HG03139 (cell line): ENCODE data around the gene NAAA.
"Not testable (repeated sequence)": the region's sequence is repeated elsewhere in the genome, so short reads cannot be mapped to it uniquely, and the experiment has no call there.

ENCODE experiments used
- ATAC-seq: cut with Tn5 transposase; IDR thresholded peaks from one replicate; pipeline ENCODE4 v1.9.1; 2021; ENCODE audit not compliant: unreplicated experiment

Gene NAAA

GRCh38 chr4:75940692-75941253 lies at the start of gene NAAA:
NAAA (minus strand) TSS chr4:75941013; CDS start chr4:75940949, 64 bp downstream.
- peak; percentile 55 for ATAC-seq

GRCh38 chr4:75989846-75990528 lies 49.2 kb upstream of the NAAA start:
- ATAC-seq: no peak

- ATAC-seq: no peak
Measured at GRCh38 chr4:75985116-75985515, 44.3 kb upstream of the NAAA start.

GRCh38 chr4:75980576-75980975 lies 39.8 kb upstream of the NAAA start:
- ATAC-seq: no peak

- ATAC-seq: no peak
Measured at GRCh38 chr4:75976177-75976576, 35.4 kb upstream of the NAAA start.

GRCh38 chr4:75973766-75974165 lies 33.0 kb upstream of the NAAA start:
- ATAC-seq: no peak

GRCh38 chr4:75968084-75968483 lies 27.3 kb upstream of the NAAA start:
- no peak for ATAC-seq

GRCh38 chr4:75963558-75963957 lies 22.7 kb upstream of the NAAA start:
- ATAC-seq: no peak

- not testable (repeated sequence) for ATAC-seq
Measured at GRCh38 chr4:75962072-75962471, 21.3 kb upstream of the NAAA start.

- not testable (repeated sequence) for ATAC-seq
Measured at GRCh38 chr4:75958546-75958945, 17.7 kb upstream of the NAAA start.

GRCh38 chr4:75954811-75955210 lies 14.0 kb upstream of the NAAA start:
- ATAC-seq: not testable (repeated sequence)

GRCh38 chr4:75953509-75953908 lies 12.7 kb upstream of the NAAA start:
- no peak for ATAC-seq

GRCh38 chr4:75950213-75950815 lies 9.5 kb upstream of the NAAA start:
- no peak for ATAC-seq

GRCh38 chr4:75948822-75949444 lies 8.1 kb upstream of the NAAA start:
- peak; percentile 58 for ATAC-seq

- ATAC-seq: peak; percentile 52
Measured at GRCh38 chr4:75939890-75940691, 722 bp downstream of the NAAA start.

- ATAC-seq: no peak
Measured at GRCh38 chr4:75935628-75936027, 5.2 kb downstream of the NAAA start.

GRCh38 chr4:75930152-75930551 lies 10.7 kb downstream of the NAAA start:
- no peak for ATAC-seq

- not testable (repeated sequence) for ATAC-seq
Measured at GRCh38 chr4:75924916-75925315, 15.9 kb downstream of the NAAA start.

- ATAC-seq: no peak
Measured at GRCh38 chr4:75924309-75924827, 16.4 kb downstream of the NAAA start.

GRCh38 chr4:75922588-75922987 lies 18.2 kb downstream of the NAAA start:
- ATAC-seq: no peak

GRCh38 chr4:75921910-75922309 lies 18.9 kb downstream of the NAAA start:
- ATAC-seq: no peak
